Ammon's horn (tissue), 1 donor: ENCODE measurements around the gene ESYT3.
"Not testable (repeated sequence)": the region's sequence is repeated elsewhere in the genome, so short reads cannot be mapped to it uniquely, and the experiment has no call there.

Experiments
- DNase-seq: peaks from one replicate; pipeline ENCODE4 v3.0.0-alpha.2; 2016; ENCODE audit warnings: low spot score

ESYT3 gene

GRCh38 chr3:138443521-138444503 lies 9.4 kb downstream of the ESYT3 start:
- DNase-seq, result no peak

- no peak for DNase-seq
These were observed 10.8 kb downstream of the ESYT3 start for GRCh38 chr3:138445236-138445635.

GRCh38 chr3:138445654-138446053 lies 11.2 kb downstream of the ESYT3 start:
- no peak for DNase-seq

GRCh38 chr3:138448631-138449030 lies 14.2 kb downstream of the ESYT3 start:
- DNase-seq, result no peak

GRCh38 chr3:138449490-138449889 lies 15.1 kb downstream of the ESYT3 start:
- no peak for DNase-seq

- peak; percentile 53 for DNase-seq
These were observed 15.8 kb downstream of the ESYT3 start for GRCh38 chr3:138450181-138450580.

GRCh38 chr3:138450704-138451424 lies 16.4 kb downstream of the ESYT3 start:
- DNase-seq, result no peak

- no peak for DNase-seq
These were observed 17.3 kb downstream of the ESYT3 start for GRCh38 chr3:138451595-138452162.

GRCh38 chr3:138452436-138452835 lies 18.0 kb downstream of the ESYT3 start:
- no peak for DNase-seq

- not testable (repeated sequence) for DNase-seq
These were observed 19.5 kb downstream of the ESYT3 start for GRCh38 chr3:138453940-138454339.

GRCh38 chr3:138455801-138456716 lies 21.6 kb downstream of the ESYT3 start:
- no peak for DNase-seq

GRCh38 chr3:138456961-138457862 lies 22.8 kb downstream of the ESYT3 start:
- no peak for DNase-seq

- DNase-seq, result no peak
These were observed 23.7 kb downstream of the ESYT3 start for GRCh38 chr3:138457863-138458735.

GRCh38 chr3:138458774-138459499 lies 24.5 kb downstream of the ESYT3 start:
- no peak for DNase-seq

GRCh38 chr3:138459619-138460535 lies 25.5 kb downstream of the ESYT3 start:
- DNase-seq, result no peak

- DNase-seq, result no peak
These were observed 26.3 kb downstream of the ESYT3 start for GRCh38 chr3:138460536-138461205.

GRCh38 chr3:138461246-138461645 lies 26.8 kb downstream of the ESYT3 start:
- no peak for DNase-seq
